Smooth muscle cell of the brain vasculature (primary cell): ENCODE results near the gene MSI2.

Experiments used
- DNase-seq: peaks from one replicate; pipeline ENCODE4 v3.0.0-alpha.2; 2012; ENCODE audit warnings: low read depth, low spot score

The MSI2 gene

GRCh38 chr17:57662041-57662440 lies 405.7 kb downstream of the MSI2 start:
- no peak for DNase-seq

DNA sequence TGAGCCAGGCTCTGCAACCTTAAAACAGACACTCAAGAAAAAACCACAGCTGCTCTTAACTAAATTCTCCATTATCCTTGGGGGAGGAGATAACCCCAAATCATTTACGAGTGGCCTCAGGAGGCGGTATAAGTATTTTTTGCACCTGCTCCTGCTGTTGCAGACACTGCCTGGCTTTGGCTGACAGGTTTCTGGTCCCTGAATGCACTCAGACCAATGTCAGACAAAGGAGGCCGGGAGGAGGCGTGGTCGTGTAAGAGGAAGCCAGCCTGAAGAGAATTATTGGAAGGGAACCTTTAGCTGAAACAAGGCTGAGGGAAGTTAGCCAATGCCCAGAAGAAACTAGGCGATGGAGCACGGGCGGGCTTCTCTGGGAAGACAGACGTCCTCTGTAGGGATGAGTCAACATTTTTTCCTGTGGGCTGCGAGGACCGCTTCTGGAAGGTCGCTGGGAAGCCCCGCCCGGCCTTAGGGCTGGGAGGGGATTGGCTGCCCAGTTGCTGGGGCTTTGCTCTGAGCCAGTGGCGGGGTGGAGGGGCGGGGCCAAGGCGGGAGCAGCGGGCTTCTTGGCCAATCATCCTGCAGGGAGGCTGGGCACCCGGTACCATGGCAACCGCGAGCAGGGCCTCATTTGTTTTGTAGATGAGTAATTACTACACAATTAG lies 406.5 kb downstream of the MSI2 start:
- peak; percentile 74 for DNase-seq

- DNase-seq: no peak
These were observed 407.2 kb downstream of the MSI2 start for GRCh38 chr17:57663326-57664070.

DNA sequence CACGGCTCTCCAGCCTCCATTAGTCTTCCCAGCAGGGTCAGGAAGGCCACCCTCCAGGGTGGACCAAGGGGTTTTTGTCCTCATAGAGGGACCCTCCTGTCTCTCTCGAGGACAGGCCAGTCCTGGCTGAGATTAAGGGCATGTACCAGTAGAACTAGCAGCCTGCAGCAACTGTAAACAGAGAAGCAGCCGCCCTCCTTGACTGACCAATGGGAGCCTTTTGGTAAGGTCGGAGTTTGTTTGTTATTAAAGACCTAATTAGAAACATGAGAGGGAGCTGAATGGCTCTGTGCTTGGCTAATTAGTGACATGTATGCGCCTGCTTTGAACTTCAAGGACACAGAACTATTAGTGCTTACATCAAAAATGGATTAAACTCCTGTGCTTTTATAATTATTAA lies 408.8 kb downstream of the MSI2 start:
- no peak for DNase-seq

DNA sequence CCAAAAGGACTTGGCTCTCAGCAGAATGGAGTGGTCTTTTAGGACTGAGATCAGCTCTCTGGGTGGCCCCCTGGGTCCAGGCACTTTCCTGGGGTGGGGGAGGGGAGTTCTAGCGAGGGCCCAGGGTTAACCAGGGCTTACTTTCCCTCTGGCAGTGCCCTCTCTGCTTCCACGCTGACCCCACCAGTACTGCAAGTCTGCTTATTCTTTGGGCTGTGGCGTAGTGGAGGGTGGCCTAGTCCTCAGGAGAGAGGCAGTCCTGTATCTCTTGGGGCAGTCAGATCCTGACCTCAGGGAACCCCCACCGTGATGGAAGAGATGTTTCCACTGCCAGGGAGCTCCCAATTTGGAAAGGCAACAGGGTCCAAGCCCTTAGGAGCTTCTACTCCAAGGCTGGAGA lies 409.4 kb downstream of the MSI2 start:
- no peak for DNase-seq

GRCh38 chr17:57666201-57666870 lies 410.0 kb downstream of the MSI2 start:
- DNase-seq: no peak

DNA sequence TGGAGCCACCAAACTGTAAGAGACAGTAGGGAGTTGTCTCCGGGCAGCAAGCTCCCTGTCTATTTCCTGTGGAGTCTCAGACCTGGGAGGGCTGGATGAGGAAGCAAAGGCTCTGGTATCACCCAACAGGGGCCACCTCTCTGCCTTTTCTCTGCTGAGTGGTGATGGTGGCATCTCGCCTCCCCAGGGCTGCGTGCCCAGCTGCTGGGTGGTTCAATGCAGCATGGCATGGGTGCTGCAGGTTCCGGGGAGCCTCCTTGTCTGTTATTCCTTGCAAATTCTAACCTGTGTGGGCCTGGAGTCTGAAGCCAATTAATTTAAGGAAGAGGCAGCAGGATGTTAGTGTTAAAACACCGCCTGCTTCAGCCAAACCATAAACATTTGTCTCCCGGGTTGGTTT lies 410.6 kb downstream of the MSI2 start:
- DNase-seq: no peak

GRCh38 chr17:57667461-57667923 lies 411.2 kb downstream of the MSI2 start:
- DNase-seq: no peak

- no peak for DNase-seq
These were observed 412.0 kb downstream of the MSI2 start for GRCh38 chr17:57668332-57668731.

DNA sequence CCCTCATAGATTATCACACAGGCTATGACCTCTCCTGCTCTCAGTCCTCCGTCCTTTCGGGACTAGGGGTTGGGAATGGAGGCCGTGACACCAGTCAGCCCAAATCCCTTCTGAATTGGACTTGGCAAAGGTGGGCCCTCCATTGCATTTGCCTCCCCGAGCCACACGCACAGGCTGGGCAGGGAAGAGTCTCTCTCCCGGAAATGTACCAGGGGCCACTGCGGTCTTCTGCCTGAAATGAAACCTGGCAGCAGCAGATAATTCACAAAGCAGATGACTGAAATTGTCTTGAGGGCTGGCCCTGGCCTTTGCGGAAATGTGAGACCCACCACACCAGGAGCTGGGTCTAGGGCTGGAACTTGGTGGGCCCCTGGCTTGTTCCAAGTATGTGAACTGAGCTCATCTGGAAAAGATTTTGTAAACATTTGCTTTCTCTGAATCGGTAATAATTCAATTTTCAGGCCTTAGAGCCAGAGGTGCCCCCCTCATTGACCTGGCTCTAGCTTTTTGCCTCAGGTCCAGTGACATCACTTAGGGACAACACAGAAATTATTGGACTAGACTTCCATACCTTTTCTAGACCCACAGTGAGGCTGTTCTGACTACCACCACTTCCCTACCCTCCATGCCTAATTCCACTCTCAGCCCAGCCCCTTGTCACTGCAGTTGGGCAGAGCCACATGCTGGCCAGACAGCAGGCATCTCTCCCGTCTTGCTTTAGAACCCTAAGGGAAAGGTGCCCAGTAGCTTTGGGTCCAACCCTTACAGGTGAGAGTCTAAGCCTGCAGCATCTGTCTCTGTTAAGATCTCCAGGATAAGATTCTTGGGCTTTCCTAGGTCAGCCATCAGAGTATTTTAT lies 413.6 kb downstream of the MSI2 start:
- no peak for DNase-seq

GRCh38 chr17:57670769-57671569 lies 414.6 kb downstream of the MSI2 start:
- DNase-seq: no peak

DNA sequence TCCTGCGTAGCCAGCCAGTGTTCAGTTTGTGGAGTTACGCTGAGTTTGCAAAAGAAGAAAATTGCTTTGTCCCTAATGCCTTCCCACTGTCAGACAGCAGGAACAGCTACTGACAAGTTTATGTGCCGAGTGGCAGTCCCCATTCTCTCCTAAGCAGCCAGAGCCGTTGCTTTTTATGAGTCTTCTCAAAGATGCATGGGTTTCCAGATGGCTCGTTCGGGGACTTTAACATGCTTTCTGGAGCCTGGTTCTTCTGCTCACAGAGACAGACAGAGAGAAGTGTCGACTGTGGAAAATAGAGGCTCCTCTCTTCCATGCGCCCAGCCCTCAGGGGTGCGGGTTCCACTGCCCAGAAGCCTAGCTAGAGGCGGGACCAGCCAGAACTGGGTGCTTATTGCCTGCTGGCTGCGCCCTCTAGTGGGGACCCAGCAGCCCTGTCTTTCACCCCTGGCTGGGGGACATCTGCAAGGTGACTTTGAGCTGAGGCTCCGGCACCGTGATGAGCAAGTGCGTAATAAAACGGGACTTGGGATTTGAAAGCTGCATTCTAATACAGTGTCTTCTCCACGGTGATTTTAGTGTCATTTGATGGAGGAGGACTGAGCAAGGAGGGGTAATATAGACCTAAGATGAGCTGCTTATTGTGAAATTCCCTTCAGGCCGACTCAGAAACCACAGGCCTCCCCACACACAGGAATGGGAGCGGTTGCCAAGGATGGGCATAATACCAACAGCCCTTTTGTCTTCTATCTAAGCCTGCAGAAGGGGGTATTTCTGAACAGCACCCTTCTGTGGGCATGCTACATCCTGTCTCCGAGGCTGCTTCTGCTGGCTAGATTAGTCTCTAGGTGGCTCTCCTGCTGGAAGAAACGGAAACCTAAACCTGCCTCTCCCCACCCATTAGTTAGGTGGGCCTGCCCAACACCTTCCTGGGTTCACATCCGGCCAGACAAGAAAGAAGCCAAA lies 415.6 kb downstream of the MSI2 start:
- no peak for DNase-seq

DNA sequence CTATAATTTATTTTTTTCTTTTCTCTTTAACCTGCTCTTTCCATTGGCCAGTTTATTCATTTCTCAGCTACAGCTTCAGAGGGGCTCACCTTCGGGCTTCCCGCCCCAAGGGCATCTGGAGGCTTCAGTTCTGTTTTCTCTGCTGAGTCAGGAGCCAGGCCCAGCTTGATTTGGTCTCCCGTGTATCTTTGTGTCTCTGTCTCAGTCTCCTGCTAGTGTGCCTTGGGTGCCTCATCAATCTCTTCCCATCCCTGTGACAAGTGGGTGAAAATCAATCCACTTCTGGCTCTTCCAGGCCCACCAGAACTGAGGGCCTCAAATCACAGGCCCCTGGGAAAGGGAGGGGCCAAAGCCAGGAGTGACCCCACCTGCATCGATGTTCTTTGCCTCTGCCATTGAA lies 416.6 kb downstream of the MSI2 start:
- DNase-seq: no peak

DNA sequence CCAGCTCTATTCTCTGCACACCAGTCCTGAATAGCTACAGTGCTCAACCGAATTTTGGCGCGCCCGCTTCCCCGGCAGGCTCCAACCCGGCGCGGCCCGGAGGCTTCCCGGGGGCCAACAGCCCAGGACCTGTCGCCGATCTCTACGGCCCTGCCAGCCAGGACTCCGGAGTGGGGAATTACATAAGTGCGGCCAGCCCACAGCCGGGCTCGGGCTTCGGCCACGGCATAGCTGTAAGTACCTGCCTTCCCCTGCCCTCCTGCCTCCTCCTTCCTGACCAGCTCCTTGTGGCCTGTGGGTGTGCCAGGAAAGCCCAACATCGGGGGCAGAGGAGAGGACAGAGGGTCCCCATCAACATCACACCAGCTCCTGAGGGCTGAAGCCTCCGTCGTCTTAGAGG lies 418.6 kb downstream of the MSI2 start:
- no peak for DNase-seq

- no peak for DNase-seq
These were observed 419.4 kb downstream of the MSI2 start for GRCh38 chr17:57675427-57676387.

- DNase-seq: no peak
These were observed 420.2 kb downstream of the MSI2 start for GRCh38 chr17:57676543-57676942.

DNA sequence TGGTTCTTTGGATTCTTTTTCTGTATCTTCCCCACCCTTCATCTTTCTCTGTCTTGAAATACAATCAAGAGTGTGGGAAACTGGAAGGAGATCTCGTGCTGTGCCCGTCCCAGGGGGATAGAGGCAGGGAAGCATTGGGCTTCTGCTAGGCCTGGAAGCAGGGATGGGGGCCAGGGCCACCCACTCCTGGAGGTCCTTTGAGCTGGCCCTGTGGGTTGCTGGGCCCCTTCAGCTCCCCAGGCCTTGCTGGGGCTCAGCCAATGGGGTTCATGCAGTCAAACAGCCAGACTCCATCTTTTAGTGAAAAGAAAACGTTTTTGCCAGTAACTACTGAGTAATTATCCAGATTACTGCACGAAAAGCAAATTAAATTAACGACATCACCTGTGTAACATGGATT lies 421.0 kb downstream of the MSI2 start:
- DNase-seq: no peak

DNA sequence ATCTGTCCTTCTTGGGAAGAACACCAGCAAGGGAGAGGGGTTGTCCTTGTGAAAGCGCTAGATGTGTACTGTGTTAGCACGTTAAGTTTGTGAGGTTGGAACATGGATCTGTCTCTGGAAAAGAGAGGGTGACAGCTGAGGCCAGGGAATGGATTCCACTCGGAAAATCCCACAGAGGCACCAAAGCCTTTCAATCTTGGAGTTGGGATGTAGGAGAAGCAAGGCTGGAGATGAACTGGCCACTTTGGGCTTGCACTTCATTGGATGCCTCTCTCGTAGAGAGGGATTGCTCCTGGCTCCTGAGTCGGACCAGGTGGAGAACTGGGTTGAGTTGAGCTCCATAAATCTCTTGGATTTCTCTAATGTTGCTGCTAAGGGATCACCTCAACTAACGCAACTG lies 421.5 kb downstream of the MSI2 start:
- no peak for DNase-seq

GRCh38 chr17:57678393-57678792 lies 422.1 kb downstream of the MSI2 start:
- DNase-seq: no peak
